G401 (cell line): Measurements from ENCODE around the gene BPIFA2. TPM values are rescaled to one million over a fixed set of nuclear protein-coding genes. Genes with fewer than 3 reads are reported as not detected.
"Not testable (repeated sequence)": the region's sequence is repeated elsewhere in the genome, so short reads cannot be mapped to it uniquely, and the experiment has no call there.

Experiments
- DNase-seq: peaks from one replicate; pipeline ENCODE4 v3.0.0-alpha.2; 2015; ENCODE audit warnings: low spot score
- in situ Hi-C: cut with HindIII; loops from 2 replicates; pipeline ENCODE4 v1.10.0; 2016; ENCODE audit warnings: low sequenced_read_pairs, mixed read lengths
- total RNA-seq: library from RNA; depleted of rRNA; stranded (reverse); fragments of >200 nt; shearing (Covaris generic); gene quantifications from 2 replicates; pipeline ENCODE4 v1.2.3, GENCODE V29; 2014; rRNA removed

BPIFA2 gene, protein sequence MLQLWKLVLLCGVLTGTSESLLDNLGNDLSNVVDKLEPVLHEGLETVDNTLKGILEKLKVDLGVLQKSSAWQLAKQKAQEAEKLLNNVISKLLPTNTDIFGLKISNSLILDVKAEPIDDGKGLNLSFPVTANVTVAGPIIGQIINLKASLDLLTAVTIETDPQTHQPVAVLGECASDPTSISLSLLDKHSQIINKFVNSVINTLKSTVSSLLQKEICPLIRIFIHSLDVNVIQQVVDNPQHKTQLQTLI
- total RNA-seq, result not detected in 2 replicates

- in situ Hi-C loops, result no loop called here
- DNase-seq, result no peak
Measured at GRCh38 chr20:33167859-33168258, at the start of gene BPIFA2. TSS of gene BPIFA2 (plus strand) at chr20:33168159. CDS start at chr20:33169146, 987 bp downstream.

GRCh38 chr20:33119725-33120720, 47.9 kb upstream of the BPIFA2 start:
- in situ Hi-C loops, result no loop called here
- DNase-seq, result no peak

DNA sequence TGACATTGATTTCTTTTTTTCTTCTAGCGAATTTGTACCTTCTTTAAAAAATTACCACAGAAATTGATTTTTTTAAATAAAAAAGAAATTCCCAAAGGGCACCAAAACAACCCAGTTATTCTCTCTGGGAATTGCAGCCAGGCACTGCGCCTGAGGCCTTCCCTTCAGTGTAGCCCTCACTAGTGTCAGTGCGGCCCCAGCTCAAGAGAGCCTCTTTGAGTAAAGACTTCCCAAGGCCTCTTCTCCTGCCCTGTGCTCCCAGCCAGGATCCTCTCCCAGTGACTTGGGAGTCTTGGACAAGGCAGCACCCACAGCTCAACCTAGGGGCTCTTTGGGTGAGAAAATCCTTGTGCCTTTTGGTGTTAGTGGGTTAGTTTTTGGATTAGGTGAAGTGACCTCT, 47.0 kb upstream of the BPIFA2 start:
- no peak for DNase-seq
- in situ Hi-C loops, result no loop called here

GRCh38 chr20:33122297-33122696, 45.7 kb upstream of the BPIFA2 start:
- in situ Hi-C loops, DNase-seq: not testable (repeated sequence)

DNA sequence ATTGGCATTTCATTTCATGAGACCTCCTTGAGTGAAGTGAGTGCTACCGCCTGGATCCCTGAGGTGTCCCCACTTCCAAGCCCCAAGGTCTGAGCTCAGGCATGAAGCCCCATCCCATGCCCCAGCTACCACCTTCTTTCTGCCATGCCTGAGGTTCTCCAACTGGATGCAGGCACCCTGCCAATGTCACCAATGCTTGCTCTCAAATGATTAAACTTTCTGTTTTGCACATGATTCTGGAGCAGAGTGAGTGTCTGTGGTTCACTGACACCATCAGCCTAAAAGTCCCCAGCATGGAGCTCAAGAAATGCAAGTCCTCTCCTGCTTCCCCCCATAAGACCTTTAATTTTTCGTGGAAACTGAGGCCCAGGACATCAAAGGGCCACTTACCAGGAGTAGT, 43.7 kb upstream of the BPIFA2 start:
- DNase-seq, result no peak
- in situ Hi-C loops, result no loop called here

DNA sequence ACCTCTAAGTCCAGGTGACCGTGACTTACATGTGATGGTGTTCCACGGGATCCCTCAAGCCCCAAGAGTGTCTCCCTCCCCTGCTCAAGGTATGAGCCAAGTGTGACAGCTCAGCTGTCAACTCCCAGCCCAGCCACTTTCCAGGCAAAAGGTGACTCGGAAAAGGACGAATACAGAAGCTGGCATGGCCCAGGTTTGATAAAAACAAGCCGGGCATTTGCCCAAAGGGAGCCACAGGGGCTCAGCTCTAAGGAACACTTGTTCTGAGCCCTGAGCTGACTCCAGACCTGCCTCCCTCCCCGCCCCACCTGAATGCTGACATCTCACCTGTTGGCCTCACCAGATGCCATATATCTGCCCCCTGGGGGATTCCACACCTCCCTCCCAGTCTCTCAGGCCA, 43.0 kb upstream of the BPIFA2 start:
- DNase-seq, result no peak
- in situ Hi-C loops, result no loop called here

DNA sequence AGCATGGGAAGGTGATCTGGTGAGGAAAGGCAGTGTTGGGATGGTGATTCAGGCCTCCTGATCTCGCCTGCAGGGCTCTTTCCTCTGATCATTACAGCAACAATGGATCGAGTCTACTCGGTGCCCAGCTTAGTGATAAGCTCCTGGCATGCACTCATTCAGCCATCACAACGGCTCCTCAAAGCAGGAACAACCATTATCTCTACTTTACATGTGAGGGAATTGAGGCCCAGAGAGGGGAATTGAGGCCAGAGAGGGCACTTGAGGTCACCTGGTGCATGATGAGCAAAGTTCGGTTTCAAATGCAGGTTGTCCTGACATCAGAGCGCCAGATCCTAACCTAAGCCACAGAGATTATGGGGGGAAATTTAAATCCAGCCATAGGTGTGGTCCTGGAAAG, 42.0 kb upstream of the BPIFA2 start:
- DNase-seq, result no peak
- in situ Hi-C loops, result no loop called here

- in situ Hi-C loops, result no loop called here
- no peak for DNase-seq
Measured at GRCh38 chr20:33127422-33128097, 40.4 kb upstream of the BPIFA2 start.

GRCh38 chr20:33130568-33131061, 37.3 kb upstream of the BPIFA2 start:
- in situ Hi-C loops, result no loop called here
- DNase-seq, result no peak

- no peak for DNase-seq
- in situ Hi-C loops, result no loop called here
Measured at GRCh38 chr20:33131949-33132473, 35.9 kb upstream of the BPIFA2 start.

DNA sequence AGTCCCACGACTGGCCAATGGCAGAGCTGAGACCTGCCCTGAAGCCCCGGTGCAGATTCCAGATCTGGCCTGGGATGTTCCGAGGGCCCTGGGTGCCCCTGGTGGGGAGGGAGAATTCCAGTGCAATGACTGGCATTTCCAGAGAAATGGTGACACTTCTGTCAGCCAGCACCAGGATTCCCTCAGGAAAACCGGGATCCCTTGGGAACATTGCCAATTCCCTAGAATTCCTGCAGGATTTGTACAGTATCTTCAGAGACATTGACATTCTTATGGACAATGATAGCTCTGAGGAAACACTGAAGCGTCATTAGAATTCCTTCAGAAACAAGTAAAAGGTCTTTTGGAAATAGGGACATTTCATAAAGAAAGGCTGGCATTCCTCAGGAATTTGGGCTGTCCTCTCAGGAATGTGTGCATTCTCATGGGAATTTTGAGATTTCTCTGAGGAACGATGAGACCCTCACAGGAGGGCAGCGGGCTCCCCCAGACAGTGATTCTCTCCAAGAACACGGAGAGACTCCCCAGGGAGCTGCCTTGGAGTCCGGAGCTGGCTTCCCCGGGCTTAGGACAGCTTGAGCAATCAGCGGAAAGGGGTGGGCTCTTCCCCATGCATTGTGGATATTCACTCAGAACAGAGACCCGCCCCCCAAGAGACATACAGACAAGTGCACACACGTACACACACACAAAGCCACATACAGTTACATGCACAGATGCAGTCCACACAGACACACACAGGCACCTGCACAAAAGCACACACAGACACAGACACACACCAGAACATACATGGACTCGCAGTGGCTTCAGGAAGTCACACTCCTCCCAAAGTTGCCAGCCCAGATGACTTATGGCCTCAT, 35.2 kb upstream of the BPIFA2 start:
- in situ Hi-C loops, result no loop called here
- DNase-seq, result no peak

- no peak for DNase-seq
- in situ Hi-C loops, result no loop called here
Measured at GRCh38 chr20:33133373-33133941, 34.5 kb upstream of the BPIFA2 start.

GRCh38 chr20:33137195-33137594, 30.8 kb upstream of the BPIFA2 start:
- in situ Hi-C loops, result no loop called here
- DNase-seq, result no peak

- in situ Hi-C loops, result no loop called here
- DNase-seq, result no peak
Measured at GRCh38 chr20:33139467-33139866, 28.5 kb upstream of the BPIFA2 start.

DNA sequence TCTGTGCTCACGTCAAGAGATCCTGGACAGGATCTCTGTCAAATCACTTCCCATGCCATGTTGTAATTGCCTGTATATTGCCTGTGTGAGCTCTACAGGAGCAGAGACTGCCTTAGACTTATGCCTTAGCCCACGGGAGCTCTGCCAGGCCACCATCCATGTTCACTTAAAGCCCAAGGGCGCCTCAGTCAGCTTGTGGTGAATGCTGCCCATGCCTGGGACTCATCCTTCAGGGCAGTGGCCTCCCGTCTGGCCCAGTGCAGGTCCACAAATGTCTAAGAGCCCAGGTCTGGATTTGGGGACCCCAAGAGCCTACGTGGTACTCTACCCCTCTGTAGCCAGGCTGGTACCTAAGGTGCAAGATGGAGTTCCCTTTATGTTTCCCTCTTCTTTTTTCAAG, 22.4 kb upstream of the BPIFA2 start:
- in situ Hi-C loops, result no loop called here
- DNase-seq, result no peak

DNA sequence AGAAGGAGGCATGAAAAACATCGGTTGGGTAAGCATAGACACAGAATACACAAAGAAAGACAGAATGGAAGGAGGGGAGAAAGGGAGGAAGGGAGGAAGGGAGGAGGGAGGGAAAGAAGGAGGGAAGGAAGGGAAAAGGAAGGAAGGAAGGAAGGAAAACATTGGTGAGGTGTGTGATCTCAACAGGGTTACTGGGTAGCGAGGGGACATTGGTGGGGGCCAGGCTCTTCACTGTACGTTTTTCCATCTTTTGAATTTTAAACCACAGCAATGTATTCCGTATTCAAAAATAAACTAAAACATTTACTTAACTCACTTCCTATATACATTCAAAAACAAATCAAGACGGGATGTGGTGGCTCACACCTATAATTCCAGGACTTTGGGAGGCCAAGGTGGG, 20.7 kb upstream of the BPIFA2 start:
- no peak for DNase-seq
- in situ Hi-C loops, result no loop called here

GRCh38 chr20:33148040-33148439, 19.9 kb upstream of the BPIFA2 start:
- no peak for DNase-seq
- in situ Hi-C loops, result no loop called here

GRCh38 chr20:33154252-33154651, 13.7 kb upstream of the BPIFA2 start:
- in situ Hi-C loops, result no loop called here
- DNase-seq, result no peak
